HT1080 (cell line): ENCODE results near the gene MPZL1. TPM values are rescaled to one million over a fixed set of nuclear protein-coding genes. Genes with fewer than 3 reads are reported as not detected.
A peak's percentile ranks its signal among the peaks of the same experiment; 100 is the strongest.

Experiments
- DNase-seq: peaks from one replicate; pipeline ENCODE4 v3.0.0-alpha.2; 2015; ENCODE audit warnings: low read depth
- total RNA-seq: library from RNA; depleted of rRNA; stranded (reverse); fragments of >200 nt; shearing (Covaris generic); gene quantifications from 2 replicates; pipeline ENCODE4 v1.2.3, GENCODE V29; 2014

Gene MPZL1
- total RNA-seq, 1 experiment from 2014 or later = 70.0 TPM

DNA sequence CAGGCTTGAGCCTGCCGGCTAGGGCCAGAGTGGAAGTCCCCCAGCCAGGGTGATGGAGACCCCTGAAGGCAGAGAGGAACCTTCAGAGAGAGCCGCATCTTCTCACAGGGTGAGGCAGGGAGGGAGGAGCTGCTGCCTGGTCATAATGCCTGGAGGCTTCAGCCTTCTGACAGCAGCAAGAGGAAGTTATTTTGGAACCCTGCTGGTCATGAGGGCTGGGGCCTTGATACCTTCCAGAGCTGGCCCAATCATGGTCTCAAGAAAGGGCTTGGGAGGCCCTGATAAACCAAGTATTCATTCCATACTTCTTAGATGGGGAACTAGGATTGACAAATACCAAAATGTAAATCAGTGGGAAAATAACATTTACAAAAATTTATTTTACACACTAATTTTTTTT lies 26.6 kb upstream of the MPZL1 start:
- no peak for DNase-seq

DNA sequence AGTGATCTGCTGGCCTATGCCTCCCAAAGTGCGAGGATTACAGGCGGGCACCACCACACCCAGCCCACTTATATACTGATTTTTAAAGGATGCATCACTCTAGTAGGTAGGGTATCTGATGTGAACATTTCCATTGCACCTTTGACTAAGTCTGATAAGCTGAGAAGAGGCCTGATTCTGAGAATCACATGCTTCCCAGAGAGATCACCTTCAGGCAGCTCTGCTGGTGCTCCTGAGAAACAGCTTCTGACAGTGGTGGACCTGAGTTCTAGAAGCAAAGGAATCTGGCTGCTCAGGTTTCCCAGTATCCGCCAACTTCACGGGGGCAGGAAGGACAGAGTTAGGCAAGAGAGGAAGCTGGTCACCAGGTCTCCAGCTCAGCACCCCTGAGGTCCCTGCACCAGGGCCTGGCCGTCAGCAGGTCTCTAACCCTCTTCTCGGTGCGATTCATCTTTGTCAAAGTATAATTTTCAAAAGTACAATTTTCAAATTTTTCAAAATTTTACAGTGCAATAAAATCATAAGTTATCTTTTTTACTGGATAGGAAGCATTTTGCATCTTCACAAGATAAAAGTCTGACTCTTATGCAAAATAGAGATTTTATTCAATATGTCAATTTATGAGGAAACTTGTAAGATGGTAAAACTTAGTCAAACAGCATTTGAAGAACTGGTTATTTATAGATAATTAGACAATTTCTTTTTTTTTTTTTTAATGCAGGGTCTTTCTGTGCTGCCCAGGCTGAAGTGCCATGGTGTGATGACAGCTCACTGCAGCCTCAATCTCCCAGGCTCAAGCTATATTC lies 25.8 kb upstream of the MPZL1 start:
- no peak for DNase-seq

DNA sequence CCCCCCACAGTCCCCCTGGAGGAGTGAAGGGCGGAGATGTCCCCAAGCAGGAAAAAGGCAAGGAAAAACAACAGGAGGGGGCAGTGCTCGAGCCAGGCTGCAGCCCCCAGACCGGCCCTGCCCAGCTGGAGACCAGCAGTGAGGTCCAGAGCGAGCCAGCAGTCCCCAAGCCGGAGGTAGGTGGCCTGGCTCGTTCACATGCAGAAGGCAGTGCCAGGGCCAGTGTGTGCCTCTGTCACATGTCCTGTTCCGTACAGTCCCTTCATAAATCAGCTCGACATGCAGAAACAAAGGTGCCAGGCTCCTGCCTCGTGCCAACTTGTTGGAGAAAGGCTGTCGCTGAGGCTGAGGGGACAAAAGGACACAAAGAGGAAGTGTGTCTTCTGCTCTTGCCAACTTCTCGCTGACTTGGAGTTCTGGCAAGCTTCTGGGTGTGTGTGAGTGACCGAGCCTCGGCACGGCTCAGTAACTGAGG lies 24.1 kb upstream of the MPZL1 start:
- no peak for DNase-seq

DNA sequence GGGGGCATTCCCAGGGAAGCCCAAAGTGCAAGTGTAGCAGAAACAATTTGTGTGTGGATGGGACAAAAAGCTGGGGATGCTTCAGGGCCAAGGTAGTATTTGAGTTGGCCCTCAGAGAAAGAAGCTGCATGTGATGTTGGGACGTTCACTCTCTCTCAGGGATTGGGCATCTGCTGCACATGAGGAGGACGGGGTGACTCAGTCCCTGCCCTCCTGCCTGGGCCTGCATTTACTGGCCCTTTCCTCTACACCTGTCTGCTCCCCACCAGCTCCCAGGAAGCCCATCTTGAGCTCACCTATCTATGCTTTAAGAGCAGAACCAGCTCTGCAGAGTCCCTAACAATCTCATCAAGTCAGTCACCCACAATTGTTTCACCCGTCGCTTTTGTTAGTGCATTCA lies 23.5 kb upstream of the MPZL1 start:
- no peak for DNase-seq

DNA sequence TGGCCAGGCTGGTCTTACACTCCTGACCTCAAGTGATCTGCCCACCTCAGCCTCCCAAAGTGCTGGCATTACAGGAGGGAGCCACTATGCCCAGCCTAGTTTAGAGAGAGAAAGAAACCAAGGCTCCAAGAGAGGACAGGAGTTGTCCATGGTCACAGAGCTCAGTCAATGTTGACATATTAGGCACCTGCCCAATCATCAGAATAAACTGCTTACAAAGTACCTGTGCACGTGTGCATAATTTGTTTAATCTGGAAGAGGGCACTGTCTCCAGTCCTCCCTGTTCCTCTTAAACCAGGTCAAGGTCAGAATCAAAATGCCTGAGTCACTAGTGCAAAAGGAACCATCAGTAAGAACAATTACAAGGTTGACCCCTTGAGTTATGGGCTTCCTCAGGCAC lies 20.3 kb upstream of the MPZL1 start:
- DNase-seq = no peak

DNA sequence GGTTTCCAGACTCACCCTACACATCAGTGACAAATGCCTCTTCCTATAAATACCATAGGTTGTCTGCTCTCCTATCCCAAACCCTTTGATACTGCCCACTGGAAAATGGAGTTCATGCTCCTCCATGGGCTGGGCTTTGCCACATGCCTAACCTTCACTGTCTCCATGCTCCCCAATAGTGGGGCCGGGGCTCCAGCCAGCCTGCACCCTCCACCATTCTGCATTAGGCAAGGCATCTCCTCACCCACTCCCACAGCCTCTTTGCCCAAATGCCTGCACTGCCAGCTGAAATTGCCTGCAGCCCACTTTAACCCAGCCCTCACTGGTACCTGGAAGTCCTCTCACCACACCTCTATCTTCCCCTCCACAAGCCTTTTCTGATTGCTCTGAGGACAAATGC lies 18.2 kb upstream of the MPZL1 start:
- no peak for DNase-seq

DNA sequence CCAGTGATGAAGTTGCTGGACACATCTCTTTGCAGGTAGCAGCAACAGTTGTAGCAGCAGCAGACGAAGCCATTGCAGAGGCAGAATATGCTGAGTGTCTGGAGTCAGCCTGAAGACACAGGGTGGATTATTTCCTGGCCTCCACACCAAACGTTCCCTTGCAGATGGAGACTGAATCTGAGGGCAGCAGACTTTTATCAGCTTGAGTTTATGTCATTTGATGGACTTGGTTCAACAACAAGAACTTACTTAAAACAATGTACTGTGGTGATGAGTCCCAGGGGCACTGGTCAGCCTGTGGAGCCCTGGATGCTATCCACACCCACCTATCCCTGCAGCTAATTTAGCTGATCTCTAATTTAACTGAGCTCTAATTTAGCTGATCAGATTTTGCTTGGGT lies 17.1 kb upstream of the MPZL1 start:
- DNase-seq = no peak

DNA sequence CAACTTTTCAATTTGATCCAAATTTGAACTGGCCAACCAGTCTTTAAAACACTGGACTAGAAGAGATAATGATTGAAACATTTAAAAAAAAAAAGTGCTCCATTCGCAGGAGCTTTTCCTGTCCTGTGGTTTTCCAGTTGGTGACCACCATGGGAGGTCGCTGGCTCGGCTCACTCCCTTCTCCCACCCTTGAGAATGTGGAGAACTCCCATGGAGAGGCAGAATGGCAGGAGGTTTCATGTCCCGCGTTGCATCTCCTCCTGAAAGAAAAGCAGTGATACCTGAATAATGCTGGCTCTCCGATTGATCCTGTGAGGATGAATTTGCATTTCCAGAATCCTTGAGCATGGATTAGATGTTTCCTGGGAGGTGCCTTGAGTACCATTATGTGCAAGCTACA lies 16.5 kb upstream of the MPZL1 start:
- no peak for DNase-seq

DNA sequence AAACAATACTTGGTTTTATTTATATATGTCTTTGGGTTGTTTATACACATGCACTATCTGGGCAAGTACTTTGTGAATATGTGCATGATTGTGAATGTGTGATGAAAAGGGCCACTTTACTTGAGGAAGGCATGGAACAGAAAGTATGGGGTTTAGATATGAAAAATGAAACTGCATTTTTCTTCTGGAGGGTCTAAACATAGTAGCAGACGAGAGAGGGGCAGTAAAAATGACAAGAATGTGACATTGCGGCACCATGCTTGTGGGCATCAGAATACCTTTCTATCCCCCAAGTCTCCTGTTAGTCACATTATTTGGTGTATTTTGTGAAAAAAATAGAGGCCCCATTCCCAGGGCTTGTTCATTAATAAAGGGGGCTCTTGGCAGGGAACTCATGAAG lies 15.4 kb upstream of the MPZL1 start:
- DNase-seq = no peak

DNA sequence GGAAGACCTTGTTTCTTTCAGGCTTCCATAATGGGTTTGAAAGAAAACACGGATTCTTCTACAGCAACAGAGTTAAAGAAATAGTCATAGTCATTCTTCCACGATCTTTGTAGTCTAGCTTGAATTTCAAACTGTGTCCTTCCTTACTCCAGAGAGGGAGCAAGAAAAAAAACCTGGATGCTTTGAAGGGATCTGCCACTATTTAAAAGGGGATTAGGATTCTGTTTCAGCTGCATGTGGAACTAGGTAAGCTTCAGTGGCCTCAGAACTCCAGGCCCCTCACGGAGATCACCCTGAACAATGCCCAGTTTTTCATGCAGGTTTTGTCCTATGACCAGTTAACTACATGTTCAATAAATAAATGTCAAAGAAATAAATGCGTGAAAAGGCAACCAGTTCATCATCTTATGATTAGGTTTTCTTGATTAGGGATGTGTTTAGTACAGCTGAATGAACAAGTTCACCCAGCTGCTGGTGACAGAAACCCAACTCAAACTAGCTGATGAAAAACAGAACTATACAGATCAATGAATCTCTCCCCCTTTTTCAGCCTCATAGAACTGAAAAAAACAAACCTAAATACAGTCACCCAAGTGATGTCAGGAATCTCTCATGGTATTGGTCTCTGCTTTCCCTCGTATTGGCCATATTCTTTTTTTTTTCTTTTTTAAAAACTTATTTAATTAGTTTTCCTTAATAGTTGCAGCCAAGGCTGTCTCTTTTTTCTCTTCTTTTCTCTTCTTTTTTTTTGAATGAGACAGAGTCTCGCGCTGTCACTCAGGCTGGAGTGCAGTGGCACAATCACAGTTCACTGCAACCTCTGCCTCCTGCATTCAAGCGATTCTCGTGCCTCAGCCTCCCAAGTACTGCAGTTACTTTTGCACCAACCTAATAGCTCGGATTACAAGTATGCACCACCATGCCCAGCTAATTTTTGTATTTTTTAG lies 14.6 kb upstream of the MPZL1 start:
- DNase-seq = no peak

DNA sequence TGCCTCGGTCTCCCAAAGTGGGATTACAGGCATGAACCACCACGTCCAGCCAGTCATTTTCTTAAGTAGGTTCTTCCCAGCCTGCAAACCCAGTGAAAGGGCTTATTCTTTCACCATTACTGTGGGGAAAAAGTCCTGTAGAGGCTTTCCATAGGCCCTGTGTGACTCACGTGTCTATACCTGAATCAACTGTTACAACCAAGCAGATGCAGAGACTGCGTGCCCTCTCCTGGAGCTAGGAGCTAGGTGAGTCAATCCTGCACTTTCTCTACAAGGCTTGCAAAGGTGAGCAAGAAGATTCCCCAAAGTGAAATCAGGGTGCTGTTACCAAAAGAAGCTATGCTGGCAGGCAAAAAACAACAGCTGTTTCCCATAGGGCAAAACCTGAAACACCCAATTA lies 13.8 kb upstream of the MPZL1 start:
- no peak for DNase-seq

DNA sequence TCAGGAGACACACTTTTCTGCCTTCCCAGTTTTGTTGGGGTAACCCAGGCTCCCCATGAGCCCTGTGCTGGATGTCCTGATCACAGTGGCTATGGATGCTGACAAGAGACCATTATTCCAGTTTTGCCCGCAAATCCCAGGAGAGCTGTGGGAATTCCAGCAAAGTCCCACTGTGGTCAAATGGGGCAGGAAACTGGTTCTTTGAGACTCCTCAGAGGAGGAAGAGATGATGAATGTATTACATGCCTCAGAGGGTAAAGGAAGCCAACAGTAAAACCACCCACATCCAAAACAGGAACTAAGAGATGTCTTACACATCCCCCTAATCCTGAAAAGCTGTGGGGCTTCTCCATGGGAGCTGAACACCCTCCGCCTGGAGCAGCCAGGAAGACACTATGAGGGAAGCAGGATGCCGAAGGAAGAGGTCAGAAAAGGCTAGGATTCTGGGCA lies 12.8 kb upstream of the MPZL1 start:
- DNase-seq = peak; percentile 79

DNA sequence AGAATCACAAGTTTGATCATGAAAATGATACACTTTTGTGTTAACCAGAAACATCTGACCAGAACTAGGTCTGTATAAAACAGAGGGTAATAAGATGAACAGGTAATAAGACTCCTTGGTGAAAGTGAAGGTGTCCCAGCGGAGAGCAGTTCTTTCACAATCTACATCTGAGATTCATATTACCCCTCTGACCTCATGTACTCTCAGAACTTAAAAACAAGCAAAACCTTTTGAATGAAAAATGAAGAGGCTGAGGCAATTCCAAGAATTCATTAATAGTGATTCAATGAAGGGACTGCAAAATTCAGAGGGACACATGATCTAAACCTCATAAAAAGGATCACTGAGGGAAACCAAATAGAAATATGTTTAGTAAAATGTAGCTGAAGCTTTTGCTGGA lies 10.9 kb upstream of the MPZL1 start:
- no peak for DNase-seq

DNA sequence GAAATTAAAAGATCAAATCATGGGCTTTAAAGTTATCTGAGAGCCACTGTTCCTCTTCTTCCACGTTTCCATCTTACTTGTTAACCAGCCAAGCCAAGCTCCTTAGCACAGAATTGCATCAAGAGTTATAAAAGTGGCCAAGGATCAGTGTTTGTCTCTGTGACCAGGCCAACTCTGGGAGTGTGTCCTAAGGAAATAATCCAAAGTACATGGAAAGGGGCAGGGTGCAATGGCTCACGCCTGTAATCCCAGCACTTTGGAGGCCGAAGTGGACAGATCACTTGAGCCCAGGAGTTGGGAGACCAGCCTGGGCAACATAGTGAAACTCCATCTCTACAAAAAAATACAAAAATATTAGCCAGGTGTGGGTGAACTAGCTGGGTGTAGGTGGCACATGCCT lies 10.0 kb upstream of the MPZL1 start:
- DNase-seq = no peak

DNA sequence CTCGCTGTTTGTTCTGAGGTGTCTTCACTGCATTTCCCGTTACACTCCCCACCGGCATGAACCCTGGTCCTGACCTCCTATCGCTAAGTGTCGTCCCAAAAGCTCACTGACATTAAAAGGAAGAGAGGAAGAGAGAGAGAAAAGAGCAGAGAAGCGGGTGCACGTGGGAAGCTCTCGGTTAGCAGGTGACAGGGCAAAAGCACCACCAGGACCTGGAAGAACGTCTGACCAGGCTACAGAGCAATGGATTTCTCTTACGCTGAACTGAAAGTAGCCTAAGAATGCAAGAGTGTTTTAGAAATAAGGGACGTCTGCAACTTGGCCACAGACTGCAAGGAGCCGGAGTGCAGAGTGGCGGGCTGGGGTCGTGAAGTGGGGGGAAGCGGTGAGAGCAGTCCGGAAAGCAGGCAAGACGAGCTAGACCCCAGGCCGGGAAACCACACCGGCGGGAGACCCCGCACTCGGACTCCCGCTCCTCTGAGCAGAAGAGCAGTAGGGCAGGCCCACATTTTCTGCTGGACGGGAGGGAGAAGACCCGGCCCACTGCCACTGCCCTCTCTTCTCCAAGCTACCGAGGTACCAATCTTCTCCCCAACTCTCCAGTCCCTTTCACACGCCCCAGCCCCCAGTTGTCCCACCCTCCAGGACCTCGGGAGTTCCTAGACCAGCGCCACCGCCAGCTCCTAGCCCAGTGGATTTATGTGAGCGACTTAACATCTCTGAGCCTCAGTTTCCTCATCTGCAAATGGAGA lies 8.3 kb upstream of the MPZL1 start:
- no peak for DNase-seq

DNA sequence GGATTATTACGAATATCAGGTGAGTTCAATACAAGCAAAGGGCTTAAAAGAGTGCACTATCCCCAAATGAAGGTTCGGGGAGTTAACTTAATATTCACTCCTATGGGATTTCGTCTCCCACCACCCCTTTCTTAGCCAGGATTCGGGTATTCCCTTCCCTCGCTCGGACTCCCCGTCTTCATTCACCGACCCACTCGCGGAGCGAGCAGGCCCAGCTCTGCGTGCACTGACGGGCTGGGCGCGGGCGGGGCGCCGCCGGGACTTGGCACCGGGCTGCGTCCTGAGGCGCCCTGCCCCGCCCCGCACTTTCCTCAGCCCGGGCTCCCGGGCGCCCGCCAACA lies 7.7 kb upstream of the MPZL1 start:
- no peak for DNase-seq

DNA sequence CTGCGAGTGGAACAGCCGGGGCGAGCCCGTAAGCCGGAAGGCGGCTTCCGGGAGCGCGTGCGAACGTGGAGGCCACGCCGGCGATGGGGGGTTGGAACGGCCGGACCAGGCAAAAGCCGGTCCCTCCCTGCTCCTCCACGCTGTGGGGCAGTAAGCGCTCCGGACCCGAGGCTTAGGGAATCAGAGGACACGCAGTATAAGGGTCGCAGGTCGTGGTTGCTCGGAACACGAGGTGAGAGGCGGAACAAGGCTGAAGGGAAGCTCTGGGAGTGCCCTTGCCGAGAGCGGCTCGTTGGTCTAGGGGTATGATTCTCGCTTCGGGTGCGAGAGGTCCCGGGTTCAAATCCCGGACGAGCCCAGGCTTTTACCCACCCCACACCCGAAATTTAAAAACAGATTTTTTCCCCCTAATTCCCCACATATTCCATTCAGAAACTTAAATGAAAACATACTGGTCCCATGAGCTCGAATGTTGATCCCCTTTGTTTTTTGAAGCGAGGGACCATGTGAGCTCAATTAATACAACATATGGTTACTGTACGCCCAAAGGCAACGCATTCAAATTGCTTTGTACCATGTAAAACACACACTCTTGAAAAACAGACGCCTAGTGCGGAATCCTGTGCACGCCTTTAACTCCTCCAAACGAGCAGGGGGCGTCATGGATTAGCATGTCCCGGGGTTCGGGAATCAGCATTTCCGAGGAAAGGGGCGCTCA lies 7.2 kb upstream of the MPZL1 start:
- DNase-seq = peak; percentile 84

DNA sequence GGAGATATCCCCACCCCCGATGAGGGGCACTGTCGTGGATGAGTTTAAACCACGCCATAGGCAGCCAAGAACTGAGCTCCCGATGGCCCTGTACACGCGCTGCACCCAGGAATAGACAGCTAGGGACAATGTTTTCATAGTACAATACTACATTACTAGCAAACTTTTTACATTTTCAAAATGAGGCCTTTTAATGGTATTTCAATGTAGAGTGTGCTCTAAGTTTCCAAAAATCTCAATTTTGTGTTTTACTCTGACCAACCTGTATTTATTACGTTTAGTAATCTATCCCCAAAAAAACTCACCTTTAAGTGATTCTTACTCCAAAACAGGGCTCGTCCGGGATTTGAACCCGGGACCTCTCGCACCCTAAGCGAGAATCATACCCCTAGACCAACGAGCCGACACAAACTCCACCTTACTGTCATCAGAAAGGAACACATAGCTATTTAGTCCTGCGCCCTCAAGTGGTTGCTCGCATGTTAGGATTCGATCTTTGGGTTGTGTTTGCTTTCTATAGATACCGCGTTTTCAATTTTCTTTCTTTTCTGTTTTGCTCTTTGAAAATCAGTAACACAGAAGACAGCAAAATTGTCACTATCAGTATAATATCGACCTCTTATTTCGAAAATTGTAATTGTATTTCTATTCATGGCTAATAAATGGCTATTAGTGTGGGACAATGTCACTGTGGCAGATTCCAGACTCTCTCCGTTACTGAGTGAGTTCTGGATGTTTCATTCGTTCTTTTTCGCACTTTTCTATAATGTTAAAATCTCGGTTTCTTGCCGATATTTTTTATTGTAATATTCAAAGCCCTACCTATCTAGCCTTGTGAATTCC lies 6.4 kb upstream of the MPZL1 start:
- peak; percentile 84 for DNase-seq

DNA sequence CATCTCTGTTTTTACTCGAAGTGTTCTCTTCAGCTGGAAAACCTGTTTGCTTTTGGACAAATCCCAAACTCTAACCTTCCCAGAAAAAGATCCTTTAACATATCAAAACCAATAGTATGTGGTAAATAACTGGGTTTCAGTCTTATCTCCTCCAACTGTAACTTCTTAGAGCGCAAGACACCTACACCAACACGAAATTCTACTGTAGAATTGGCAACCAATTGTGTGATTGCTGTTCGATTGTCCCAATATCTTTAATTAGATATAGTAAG lies 5.8 kb upstream of the MPZL1 start:
- DNase-seq = no peak

DNA sequence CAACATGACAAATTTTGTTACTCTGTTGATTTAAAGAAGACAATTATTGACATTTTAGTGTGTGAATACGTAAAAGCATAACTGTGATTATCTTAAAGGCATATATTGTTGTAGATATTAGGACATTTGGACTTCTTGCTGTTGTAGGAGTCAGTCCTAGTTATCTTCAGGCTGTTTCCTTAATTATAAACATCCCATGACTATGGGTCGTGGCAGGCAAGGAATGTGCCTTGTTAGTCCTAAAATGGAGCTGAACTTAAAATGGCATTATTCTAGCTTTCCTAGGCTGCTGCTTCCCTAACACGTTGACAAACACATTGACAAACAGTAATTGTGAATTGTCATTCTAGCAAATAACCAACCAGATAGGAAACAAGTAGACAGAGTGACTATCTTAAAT lies 4.4 kb upstream of the MPZL1 start:
- DNase-seq = no peak
